Activated CD8-positive, alpha-beta T cell treated with anti-CD3 and anti-CD28 coated beads, Interleukin-2, amount 10 ng/mL, durations not matched to agents 7 days and 5 days (primary cell): ENCODE data around the gene RPL13. TPM values are rescaled to one million over a fixed set of nuclear protein-coding genes. Genes with fewer than 3 reads are reported as not detected.

Experiments
- ATAC-seq: fragments of 150-1000 bp; cut with Tn5 transposase; one replicate; pipeline ENCODE4 v1.10.0; 2021; ENCODE audit warnings: moderate library complexity
- CTCF ChIA-PET: fragments of 350-600 bp; sonication (Branson Sonifier 250); formaldehyde crosslinking; loops from one replicate; lab custom pipeline; 2021; ENCODE audit warnings: antibody characterized with exemption; lab: Charles Lee
- POLR2A ChIA-PET: fragments of 350-600 bp; sonication (Branson Sonifier 250); formaldehyde crosslinking; loops from one replicate; lab custom pipeline; 2021; ENCODE audit warnings: antibody characterized with exemption; lab: Charles Lee
- DNase-seq: peaks from one replicate; pipeline ENCODE4 v3.0.0-alpha.2; 2020
- H3K27ac Mint-ChIP-seq: one replicate; pipeline ENCODE4 v1.8.0; 2021; ENCODE audit warnings: mild to moderate bottlenecking, mixed read lengths
- H3K27me3 Mint-ChIP-seq: one replicate; pipeline ENCODE4 v1.8.0; 2021; ENCODE audit warnings: low read depth, mixed read lengths
- H3K36me3 Mint-ChIP-seq: one replicate; pipeline ENCODE4 v1.8.0; 2021; ENCODE audit warnings: low read depth, mixed read lengths
- H3K4me1 Mint-ChIP-seq: one replicate; pipeline ENCODE4 v1.8.0; 2021; ENCODE audit warnings: low read depth, mixed read lengths
- H3K4me3 Mint-ChIP-seq: one replicate; pipeline ENCODE4 v1.8.0; 2021; ENCODE audit warnings: mild to moderate bottlenecking, mixed read lengths
- H3K9me3 Mint-ChIP-seq: one replicate; pipeline ENCODE4 v1.8.0; 2022; ENCODE audit warnings: mixed read lengths; ENCODE audit not compliant: insufficient read depth
- total RNA-seq, 2 experiments: library from RNA; stranded (reverse); gene quantifications; one replicate each; pipeline ENCODE4 v1.2.3, GENCODE V29; 2021

Gene RPL13
- total RNA-seq, 2 experiments from 2014 or later = 1,842 to 1,844 TPM

GRCh38 chr16:89596957-89597649, 36.6 kb downstream of the RPL13 start:
- CTCF ChIA-PET = no interaction called here

DNA sequence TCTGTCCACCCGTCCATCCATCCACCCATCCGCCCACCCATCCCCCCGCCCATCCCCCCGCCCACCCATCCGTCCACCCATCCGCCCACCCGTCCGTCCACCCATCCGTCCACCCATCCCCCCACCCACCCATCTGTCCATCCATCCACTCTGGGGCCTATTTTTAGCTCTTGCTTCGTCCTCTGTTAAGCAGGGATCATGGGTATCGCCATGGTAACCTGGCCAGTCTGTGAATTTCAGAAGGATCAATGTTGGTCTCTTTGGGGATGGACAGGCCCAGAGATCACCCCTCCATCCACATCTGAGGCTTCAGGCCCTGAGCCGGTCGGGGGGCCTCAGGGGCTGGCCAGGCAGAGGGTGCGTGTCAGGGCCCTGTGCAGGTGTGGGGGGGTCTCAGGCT, 37.7 kb downstream of the RPL13 start:
- Mint-ChIP-seq H3K4me1 (peaks cover 23% of the 10 kb centered on the region), H3K27me3 (peaks cover 7% of the 10 kb centered on the region)
- CTCF ChIA-PET = no interaction called here

More at GRCh38 chr16:89596957-89597649, 36.6 kb downstream of the RPL13 start:
- no peak for ATAC-seq
- peaks cover 3% of the 10 kb centered on the region for H3K27me3 Mint-ChIP-seq
- peaks cover 16% of the 10 kb centered on the region for H3K4me1 Mint-ChIP-seq
- no peaks in the 10 kb centered on the region for H3K9me3 Mint-ChIP-seq
- no peaks in the 10 kb centered on the region for H3K36me3 Mint-ChIP-seq
- DNase-seq = no peak
- H3K4me3 Mint-ChIP-seq = no peak overlapping the region
- no peak overlapping the region for H3K27ac Mint-ChIP-seq
- POLR2A ChIA-PET = no interaction called here

GRCh38 chr16:89599451-89599858, 39.0 kb downstream of the RPL13 start:
- Mint-ChIP-seq H3K4me1 (peaks cover 13% of the 10 kb centered on the region), H3K9me3 (no peaks in the 10 kb centered on the region), H3K27me3 (peaks cover 7% of the 10 kb centered on the region), H3K4me3 (no peak overlapping the region), H3K27ac (no peak overlapping the region), H3K36me3 (no peaks in the 10 kb centered on the region)
- ATAC-seq (peak; percentile 46), DNase-seq (peak; percentile 55)
- CTCF ChIA-PET = no interaction called here
- POLR2A ChIA-PET = interaction anchor here (0.6 kb wide), 1 partner anchor 15 kb away, joined by 3 read pairs; no protein-coding TSS in a partner anchor

More for the DNA sequence above, 37.7 kb downstream of the RPL13 start:
- Mint-ChIP-seq H3K36me3 (no peaks in the 10 kb centered on the region), H3K9me3 (no peaks in the 10 kb centered on the region), H3K4me3 (no peak overlapping the region), H3K27ac (no peak overlapping the region)
- ATAC-seq (no peak), DNase-seq (peak; percentile 48)
- POLR2A ChIA-PET = no interaction called here

DNA sequence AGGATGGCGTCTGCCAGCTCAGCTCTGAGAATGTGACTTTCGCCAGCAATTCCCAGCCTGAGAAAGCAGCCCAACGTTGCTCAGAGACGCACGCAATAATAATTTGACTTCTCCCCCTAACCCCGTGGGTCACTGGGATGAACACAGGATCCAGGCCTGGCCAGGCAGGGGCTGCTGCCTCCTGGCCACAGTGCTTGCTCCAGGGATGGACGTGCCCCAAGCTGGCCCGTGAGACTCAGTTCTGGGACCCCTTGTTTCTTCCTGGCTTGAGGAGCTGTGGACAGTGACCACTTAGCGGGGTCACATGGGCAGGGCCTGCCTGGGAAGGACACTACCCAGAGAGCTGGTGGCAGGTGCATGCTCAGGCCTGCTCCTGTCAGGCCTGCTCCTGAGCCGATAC, 39.4 kb downstream of the RPL13 start:
- no peaks in the 10 kb centered on the region for H3K36me3 Mint-ChIP-seq
- CTCF ChIA-PET = interaction anchor here (0.7 to 1.4 kb wide), 2 partner anchors 15 to 69 kb away, joined by 3 to 5 read pairs; no protein-coding TSS in a partner anchor
- POLR2A ChIA-PET = interaction anchor here (0.6 kb wide), 1 partner anchor 16 kb away, joined by 3 read pairs; no protein-coding TSS in a partner anchor
- no peaks in the 10 kb centered on the region for H3K9me3 Mint-ChIP-seq
- H3K4me1 Mint-ChIP-seq = peaks cover 13% of the 10 kb centered on the region
- no peak overlapping the region for H3K27ac Mint-ChIP-seq
- H3K27me3 Mint-ChIP-seq = peaks cover 7% of the 10 kb centered on the region
- no peak overlapping the region for H3K4me3 Mint-ChIP-seq
- ATAC-seq (no peak), DNase-seq (no peak)

DNA sequence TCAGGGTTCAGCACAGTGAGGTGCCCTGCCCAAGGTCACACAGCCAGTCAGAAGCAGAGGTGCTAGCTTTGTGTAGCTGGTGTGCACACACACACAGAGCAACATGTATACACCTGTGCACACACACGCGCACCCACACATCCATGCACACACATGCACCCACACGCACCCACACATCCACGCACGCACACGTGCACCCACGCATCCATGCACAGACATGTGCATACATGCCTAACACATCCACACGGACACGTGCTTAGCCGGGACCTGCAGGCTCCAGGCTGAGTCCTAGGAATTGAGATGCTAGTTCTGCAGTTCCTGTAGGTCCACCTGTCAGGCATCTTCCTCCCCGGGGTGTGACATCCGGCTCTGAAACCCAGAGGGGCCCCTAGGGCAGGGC, 39.9 kb downstream of the RPL13 start:
- Mint-ChIP-seq H3K9me3 (no peaks in the 10 kb centered on the region), H3K27me3 (peaks cover 7% of the 10 kb centered on the region), H3K36me3 (no peaks in the 10 kb centered on the region), H3K4me1 (peaks cover 13% of the 10 kb centered on the region), H3K27ac (no peak overlapping the region), H3K4me3 (no peak overlapping the region)
- ATAC-seq (no peak), DNase-seq (no peak)
- ChIA-PET CTCF (interaction anchor here (0.6 to 1.4 kb wide), 3 partner anchors 14 to 68 kb away, joined by 3 to 5 read pairs (median 3); no protein-coding TSS in a partner anchor), POLR2A (no interaction called here)

GRCh38 chr16:89600956-89601355, 40.5 kb downstream of the RPL13 start:
- ATAC-seq = no peak
- no peak overlapping the region for H3K4me3 Mint-ChIP-seq
- ChIA-PET POLR2A (interaction anchor here (1.5 kb wide), 1 partner anchor 40 kb away, joined by 4 read pairs; the partner anchor contains the start of gene RPL13), CTCF (interaction anchor here (0.6 to 1.4 kb wide), 2 partner anchors 14 to 63 kb away, joined by 3 to 5 read pairs; no protein-coding TSS in a partner anchor)
- H3K36me3 Mint-ChIP-seq = no peaks in the 10 kb centered on the region
- H3K9me3 Mint-ChIP-seq = no peaks in the 10 kb centered on the region
- peaks cover 13% of the 10 kb centered on the region for H3K4me1 Mint-ChIP-seq
- no peak for DNase-seq
- H3K27me3 Mint-ChIP-seq = peaks cover 7% of the 10 kb centered on the region
- no peak overlapping the region for H3K27ac Mint-ChIP-seq

DNA sequence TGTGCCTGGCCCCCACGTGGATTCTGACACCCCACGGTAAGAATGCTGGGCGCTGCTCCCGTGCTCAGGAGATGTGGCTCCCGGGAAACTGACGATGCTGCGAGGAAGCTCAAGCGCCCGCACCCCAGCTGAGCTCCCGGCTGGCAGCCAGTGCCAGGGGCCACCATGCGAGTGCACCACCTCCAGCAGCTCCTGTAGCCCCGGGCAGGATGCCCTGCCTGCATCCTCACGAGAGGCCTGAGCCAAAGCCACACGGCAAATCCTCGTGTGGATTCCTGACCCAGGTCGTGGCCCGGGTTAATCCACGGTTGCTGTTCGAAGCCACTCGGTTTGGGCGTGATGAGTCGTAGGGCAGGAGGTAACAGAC, 41.4 kb downstream of the RPL13 start:
- Mint-ChIP-seq H3K4me1 (peaks cover 13% of the 10 kb centered on the region), H3K36me3 (no peaks in the 10 kb centered on the region), H3K27ac (no peak overlapping the region), H3K9me3 (no peaks in the 10 kb centered on the region), H3K4me3 (no peak overlapping the region), H3K27me3 (peaks cover 7% of the 10 kb centered on the region)
- CTCF ChIA-PET = no interaction called here
- no peak for DNase-seq
- POLR2A ChIA-PET = interaction anchor here (0.6 to 1.5 kb wide), 3 partner anchors 13 to 41 kb away, joined by 3 to 4 read pairs (median 3); partner anchors contain the start of genes CPNE7 and RPL13
- ATAC-seq = no peak

DNA sequence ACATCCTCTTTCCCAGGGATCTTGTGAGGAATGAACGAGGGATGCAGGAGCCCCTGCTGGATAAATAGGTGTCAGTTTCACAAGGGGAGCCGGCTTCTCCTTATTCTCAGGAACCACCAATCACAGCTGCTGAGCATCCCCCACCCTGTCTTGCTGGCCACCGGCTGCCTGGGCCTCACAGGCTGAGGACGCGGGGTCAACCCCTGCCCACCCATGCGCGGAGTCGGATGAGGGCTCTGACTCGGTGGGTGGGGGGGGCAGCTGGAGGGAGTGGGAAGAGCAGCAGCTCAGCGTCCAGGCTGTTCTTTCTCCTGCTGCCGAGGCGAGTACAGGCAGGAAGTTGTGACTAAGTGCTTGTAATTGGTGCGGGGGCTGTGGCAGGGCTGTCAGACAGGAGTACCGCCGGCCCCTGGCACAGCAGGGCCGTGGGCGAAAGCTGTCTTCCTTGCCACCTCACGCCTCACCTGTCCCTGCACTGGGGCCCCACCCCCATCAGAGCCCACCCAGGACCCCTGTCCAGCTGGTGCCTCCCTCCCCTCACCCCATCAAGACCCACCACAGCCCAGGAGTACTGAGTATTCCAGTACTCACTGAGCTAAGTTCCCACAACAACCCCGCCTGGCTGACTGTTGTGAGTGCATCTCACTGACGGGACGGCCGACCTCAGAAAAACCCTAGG, 41.9 kb downstream of the RPL13 start:
- Mint-ChIP-seq H3K27ac (peak overlapping the region; percentile 25), H3K36me3 (no peaks in the 10 kb centered on the region), H3K4me3 (no peak overlapping the region), H3K4me1 (peaks cover 13% of the 10 kb centered on the region), H3K9me3 (no peaks in the 10 kb centered on the region), H3K27me3 (peaks cover 7% of the 10 kb centered on the region)
- ATAC-seq (peak; percentile 73), DNase-seq (peak; percentile 58)
- ChIA-PET CTCF (no interaction called here), POLR2A (interaction anchor here (0.6 to 1.5 kb wide), 3 partner anchors 13 to 41 kb away, joined by 3 to 4 read pairs (median 3); partner anchors contain the start of genes CPNE7 and RPL13)

- DNase-seq (no peak), ATAC-seq (no peak)
- Mint-ChIP-seq H3K9me3 (no peaks in the 10 kb centered on the region), H3K27ac (peak overlapping the region; percentile 25), H3K36me3 (no peaks in the 10 kb centered on the region), H3K4me3 (no peak overlapping the region), H3K27me3 (peaks cover 7% of the 10 kb centered on the region), H3K4me1 (peaks cover 13% of the 10 kb centered on the region)
- ChIA-PET POLR2A (no interaction called here), CTCF (no interaction called here)
These were observed 42.6 kb downstream of the RPL13 start for GRCh38 chr16:89602952-89603590.

GRCh38 chr16:89604764-89605163, 44.3 kb downstream of the RPL13 start:
- DNase-seq (no peak), ATAC-seq (no peak)
- Mint-ChIP-seq H3K4me1 (peaks cover 10% of the 10 kb centered on the region), H3K27ac (no peak overlapping the region), H3K4me3 (no peak overlapping the region), H3K27me3 (peaks cover 7% of the 10 kb centered on the region), H3K9me3 (no peaks in the 10 kb centered on the region), H3K36me3 (no peaks in the 10 kb centered on the region)
- ChIA-PET CTCF (no interaction called here), POLR2A (no interaction called here)

- no peaks in the 10 kb centered on the region for H3K36me3 Mint-ChIP-seq
- no peak overlapping the region for H3K27ac Mint-ChIP-seq
- peaks cover 5% of the 10 kb centered on the region for H3K27me3 Mint-ChIP-seq
- no peak for DNase-seq
- H3K4me3 Mint-ChIP-seq = no peak overlapping the region
- ATAC-seq = no peak
- H3K9me3 Mint-ChIP-seq = no peaks in the 10 kb centered on the region
- ChIA-PET CTCF (no interaction called here), POLR2A (no interaction called here)
- peaks cover 10% of the 10 kb centered on the region for H3K4me1 Mint-ChIP-seq
These were observed 44.9 kb downstream of the RPL13 start for GRCh38 chr16:89605186-89605970.
